WTC11 (cell line): ENCODE data around the gene CFAP58. TPM values are rescaled to one million over a fixed set of nuclear protein-coding genes. Genes with fewer than 3 reads are reported as not detected.

ENCODE experiments used
- ATAC-seq: fragments of 200-7000 bp; cut with Tn5 transposase; 2 replicates; pipeline ENCODE4 v1.10.0; 2021; ENCODE audit warnings: mild to moderate bottlenecking, moderate library complexity
- CTCF ChIA-PET: fragments of 300-600 bp; sonication (Branson Sonifier 250); formaldehyde crosslinking; loops from one replicate; lab custom pipeline; 2021; ENCODE audit warnings: antibody characterized with exemption; lab: Charles Lee
- POLR2A ChIA-PET: fragments of 350-600 bp; sonication (Branson Sonifier 250); formaldehyde crosslinking; loops from one replicate; lab custom pipeline; 2021; ENCODE audit warnings: antibody characterized with exemption; lab: Charles Lee
- DNase-seq: peaks from one replicate; pipeline ENCODE4 v3.0.0; 2021; ENCODE audit warnings: low spot score
- H3K27ac Mint-ChIP-seq: 2 replicates; pipeline ENCODE4 v1.8.0; 2021; ENCODE audit warnings: mixed read lengths
- H3K27me3 Mint-ChIP-seq: 2 replicates; pipeline ENCODE4 v1.8.0; 2021; ENCODE audit warnings: low read depth, mild to moderate bottlenecking, moderate library complexity, mixed read lengths
- H3K36me3 Mint-ChIP-seq: 2 replicates; pipeline ENCODE4 v1.8.0; 2021; ENCODE audit warnings: mixed read lengths
- H3K4me1 Mint-ChIP-seq: 2 replicates; pipeline ENCODE4 v1.8.0; 2022; ENCODE audit warnings: mixed read lengths
- H3K4me3 Mint-ChIP-seq: 2 replicates; pipeline ENCODE4 v1.8.0; 2021; ENCODE audit warnings: mild to moderate bottlenecking, moderate library complexity, mixed read lengths
- H3K9me3 Mint-ChIP-seq: 2 replicates; pipeline ENCODE4 v1.8.0; 2021; ENCODE audit warnings: mixed read lengths
- ATF3 ChIP-seq: sonication (generic); formaldehyde crosslinking; conservative IDR thresholded peaks from 2 replicates; pipeline ENCODE4 v1.8.1; 2022; ENCODE audit warnings: mild to moderate bottlenecking, missing genetic modification reagents
- ESRRA ChIP-seq: sonication (generic); formaldehyde crosslinking; IDR thresholded peaks from 2 replicates; pipeline ENCODE4 v1.8.1; 2022; ENCODE audit warnings: mild to moderate bottlenecking, missing genetic modification reagents, borderline replicate concordance
- FOXJ3 ChIP-seq: sonication (generic); formaldehyde crosslinking; IDR thresholded peaks from 2 replicates; pipeline ENCODE4 v1.9.0; 2021; ENCODE audit warnings: missing genetic modification reagents, mild to moderate bottlenecking, borderline replicate concordance
- IRF2 ChIP-seq: sonication (generic); formaldehyde crosslinking; IDR thresholded peaks from 2 replicates; pipeline ENCODE4 v1.8.0; 2022; ENCODE audit warnings: low read depth, missing genetic modification reagents, borderline replicate concordance
- MXD4 ChIP-seq: fragments of 250-450 bp; sonication (Bioruptor Pico); IDR thresholded peaks from 2 replicates; pipeline ENCODE4 v1.8.0; 2021; ENCODE audit warnings: mild to moderate bottlenecking, moderate library complexity, borderline replicate concordance
- NFATC4 ChIP-seq: fragments of 250-450 bp; sonication (Bioruptor Pico); IDR thresholded peaks from 2 replicates; pipeline ENCODE4 v1.9.0; 2021; ENCODE audit warnings: mild to moderate bottlenecking
- NFYB ChIP-seq: sonication (generic); formaldehyde crosslinking; conservative IDR thresholded peaks from 2 replicates; pipeline ENCODE4 v1.8.0; 2022; ENCODE audit warnings: low read depth, missing genetic modification reagents
- NR2C2 ChIP-seq: sonication (generic); formaldehyde crosslinking; IDR thresholded peaks from 2 replicates; pipeline ENCODE4 v1.8.0; 2022; ENCODE audit warnings: mild to moderate bottlenecking, missing genetic modification reagents
- NR3C1 ChIP-seq: sonication (generic); formaldehyde crosslinking; conservative IDR thresholded peaks from 2 replicates; pipeline ENCODE4 v1.8.1; 2023; ENCODE audit warnings: low read depth, mild to moderate bottlenecking, missing genetic modification reagents
- PRDM15 ChIP-seq: sonication (generic); formaldehyde crosslinking; IDR thresholded peaks from 2 replicates; pipeline ENCODE4 v1.8.0; 2022; ENCODE audit warnings: missing genetic modification reagents
- SP1 ChIP-seq: sonication (generic); formaldehyde crosslinking; conservative IDR thresholded peaks from 2 replicates; pipeline ENCODE4 v1.8.1; 2022; ENCODE audit warnings: missing genetic modification reagents
- TCF7 ChIP-seq: sonication (generic); formaldehyde crosslinking; IDR thresholded peaks from 2 replicates; pipeline ENCODE4 v1.8.0; 2022; ENCODE audit warnings: mild to moderate bottlenecking, low read depth, missing genetic modification reagents, moderate library complexity
- TEAD1 ChIP-seq: sonication (generic); formaldehyde crosslinking; IDR thresholded peaks from 2 replicates; pipeline ENCODE4 v1.8.0; 2022; ENCODE audit warnings: mild to moderate bottlenecking, missing genetic modification reagents
- TEAD4 ChIP-seq: sonication (generic); formaldehyde crosslinking; IDR thresholded peaks from 2 replicates; pipeline ENCODE4 v1.8.0; 2022; ENCODE audit warnings: mild to moderate bottlenecking, missing genetic modification reagents
- ZNF121 ChIP-seq: sonication (generic); formaldehyde crosslinking; IDR thresholded peaks from 2 replicates; pipeline ENCODE4 v1.8.0; 2023; ENCODE audit warnings: missing genetic modification reagents
- ZNF138 ChIP-seq: sonication (generic); formaldehyde crosslinking; conservative IDR thresholded peaks from 2 replicates; pipeline ENCODE4 v1.8.1; 2022; ENCODE audit warnings: mild to moderate bottlenecking, moderate library complexity, missing genetic modification reagents
- ZNF396 ChIP-seq: fragments of 250-450 bp; sonication (Bioruptor Pico); IDR thresholded peaks from 2 replicates; pipeline ENCODE4 v1.8.0; 2021; ENCODE audit warnings: mild to moderate bottlenecking, moderate library complexity, borderline replicate concordance
- ZNF416 ChIP-seq: fragments of 250-450 bp; sonication (Bioruptor Pico); IDR thresholded peaks from 2 replicates; pipeline ENCODE4 v1.9.0; 2021; ENCODE audit warnings: mild to moderate bottlenecking, inconsistent platforms
- ZNF423 ChIP-seq: fragments of 250-450 bp; sonication (Bioruptor Pico); IDR thresholded peaks from 2 replicates; pipeline ENCODE4 v2.1.2; 2022; ENCODE audit warnings: mild to moderate bottlenecking, moderate library complexity
- ZNF512 ChIP-seq: sonication (generic); formaldehyde crosslinking; IDR thresholded peaks from 2 replicates; pipeline ENCODE4 v1.8.1; 2022; ENCODE audit warnings: missing genetic modification reagents, borderline replicate concordance
- total RNA-seq: library from RNA; stranded (reverse); gene quantifications from 3 replicates; pipeline ENCODE4 v1.2.3, GENCODE V29; 2021
- TF ChIP-seq, protein P1 (sequence below): fragments of 250-450 bp; sonication (Bioruptor Pico); IDR thresholded peaks from 2 replicates; pipeline ENCODE4 v1.9.0; 2021; ENCODE audit warnings: mild to moderate bottlenecking, borderline replicate concordance
- TF ChIP-seq, protein P2 (sequence below): sonication (generic); formaldehyde crosslinking; conservative IDR thresholded peaks from 2 replicates; pipeline ENCODE4 v1.8.1; 2023; ENCODE audit warnings: mild to moderate bottlenecking, low read depth, missing genetic modification reagents, moderate library complexity
- TF ChIP-seq, protein P3 (sequence below): fragments of 250-450 bp; sonication (Bioruptor Pico); IDR thresholded peaks from 2 replicates; pipeline ENCODE4 v1.9.0; 2021; ENCODE audit warnings: moderate library complexity, mild to moderate bottlenecking, inconsistent platforms, borderline replicate concordance

Gene CFAP58
- total RNA-seq, 1 experiment from 2014 or later = 1.0 TPM

- TF ChIP-seq ZNF416 (CRISPR knock-in tag) (no peak), ZNF138 (CRISPR knock-in tag) (peak; percentile 60; the same call in 1 of the 2 replicates), ATF3 (CRISPR knock-in tag) (no peak), TEAD1 (0 out of 2 replicates have a peak, but pooled peaks have one; percentile 33), NR2C2 (CRISPR knock-in tag) (no peak)
Measured at GRCh38 chr10:104353325-104354048, at the start of gene CFAP58 (continued).

DNA sequence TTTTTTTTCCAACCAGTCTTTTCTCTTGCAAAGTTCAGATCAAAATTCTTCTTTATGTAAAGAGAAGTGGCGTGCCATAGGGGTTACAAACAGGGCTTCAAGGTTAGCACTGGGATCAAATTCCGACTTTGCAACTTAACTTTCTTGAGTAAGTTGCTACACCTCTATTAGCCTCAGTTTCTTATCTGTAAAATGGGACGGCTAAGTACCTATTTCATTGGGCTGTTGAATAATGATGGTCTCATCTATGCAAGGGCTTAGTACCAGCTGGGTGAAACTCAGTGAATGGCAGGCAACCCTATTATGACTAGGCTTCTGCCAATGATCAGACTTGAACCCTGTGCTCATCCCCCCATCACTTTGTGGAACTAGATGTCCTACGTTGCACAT lies 49.3 kb upstream of the CFAP58 start:
- ChIA-PET CTCF (interaction anchor here (2.4 to 3.7 kb wide), 3 partner anchors 18 to 48 kb away, joined by 7 to 55 read pairs (median 28); partner anchors contain the start of gene CFAP58), POLR2A (no interaction called here)
- H3K36me3 Mint-ChIP-seq = peaks cover 28% of the 10 kb centered on the region
- no peak overlapping the region for H3K27ac Mint-ChIP-seq
- H3K4me1 Mint-ChIP-seq = peaks cover 10% of the 10 kb centered on the region
- peaks cover 32% of the 10 kb centered on the region for H3K9me3 Mint-ChIP-seq
- H3K27me3 Mint-ChIP-seq = peaks cover 3% of the 10 kb centered on the region; the same call in 1 of the 2 replicates
- DNase-seq = no peak
- no peak for ATAC-seq
- no peak overlapping the region for H3K4me3 Mint-ChIP-seq
- TF ChIP-seq FOXJ3 (CRISPR knock-in tag) = no peak
- TF ChIP-seq, protein P1, sequence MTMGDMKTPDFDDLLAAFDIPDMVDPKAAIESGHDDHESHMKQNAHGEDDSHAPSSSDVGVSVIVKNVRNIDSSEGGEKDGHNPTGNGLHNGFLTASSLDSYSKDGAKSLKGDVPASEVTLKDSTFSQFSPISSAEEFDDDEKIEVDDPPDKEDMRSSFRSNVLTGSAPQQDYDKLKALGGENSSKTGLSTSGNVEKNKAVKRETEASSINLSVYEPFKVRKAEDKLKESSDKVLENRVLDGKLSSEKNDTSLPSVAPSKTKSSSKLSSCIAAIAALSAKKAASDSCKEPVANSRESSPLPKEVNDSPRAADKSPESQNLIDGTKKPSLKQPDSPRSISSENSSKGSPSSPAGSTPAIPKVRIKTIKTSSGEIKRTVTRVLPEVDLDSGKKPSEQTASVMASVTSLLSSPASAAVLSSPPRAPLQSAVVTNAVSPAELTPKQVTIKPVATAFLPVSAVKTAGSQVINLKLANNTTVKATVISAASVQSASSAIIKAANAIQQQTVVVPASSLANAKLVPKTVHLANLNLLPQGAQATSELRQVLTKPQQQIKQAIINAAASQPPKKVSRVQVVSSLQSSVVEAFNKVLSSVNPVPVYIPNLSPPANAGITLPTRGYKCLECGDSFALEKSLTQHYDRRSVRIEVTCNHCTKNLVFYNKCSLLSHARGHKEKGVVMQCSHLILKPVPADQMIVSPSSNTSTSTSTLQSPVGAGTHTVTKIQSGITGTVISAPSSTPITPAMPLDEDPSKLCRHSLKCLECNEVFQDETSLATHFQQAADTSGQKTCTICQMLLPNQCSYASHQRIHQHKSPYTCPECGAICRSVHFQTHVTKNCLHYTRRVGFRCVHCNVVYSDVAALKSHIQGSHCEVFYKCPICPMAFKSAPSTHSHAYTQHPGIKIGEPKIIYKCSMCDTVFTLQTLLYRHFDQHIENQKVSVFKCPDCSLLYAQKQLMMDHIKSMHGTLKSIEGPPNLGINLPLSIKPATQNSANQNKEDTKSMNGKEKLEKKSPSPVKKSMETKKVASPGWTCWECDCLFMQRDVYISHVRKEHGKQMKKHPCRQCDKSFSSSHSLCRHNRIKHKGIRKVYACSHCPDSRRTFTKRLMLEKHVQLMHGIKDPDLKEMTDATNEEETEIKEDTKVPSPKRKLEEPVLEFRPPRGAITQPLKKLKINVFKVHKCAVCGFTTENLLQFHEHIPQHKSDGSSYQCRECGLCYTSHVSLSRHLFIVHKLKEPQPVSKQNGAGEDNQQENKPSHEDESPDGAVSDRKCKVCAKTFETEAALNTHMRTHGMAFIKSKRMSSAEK (CRISPR knock-in tag) = no peak
- TF ChIP-seq ZNF121 (CRISPR knock-in tag) = no peak
- no peak for TF ChIP-seq NFYB (CRISPR knock-in tag)
- TF ChIP-seq ZNF423 (CRISPR knock-in tag) = no peak
- no peak for TF ChIP-seq ZNF396 (CRISPR knock-in tag)
- TF ChIP-seq NR3C1 = no peak
- TF ChIP-seq TCF7 (CRISPR knock-in tag) = no peak
- TF ChIP-seq, protein P2, sequence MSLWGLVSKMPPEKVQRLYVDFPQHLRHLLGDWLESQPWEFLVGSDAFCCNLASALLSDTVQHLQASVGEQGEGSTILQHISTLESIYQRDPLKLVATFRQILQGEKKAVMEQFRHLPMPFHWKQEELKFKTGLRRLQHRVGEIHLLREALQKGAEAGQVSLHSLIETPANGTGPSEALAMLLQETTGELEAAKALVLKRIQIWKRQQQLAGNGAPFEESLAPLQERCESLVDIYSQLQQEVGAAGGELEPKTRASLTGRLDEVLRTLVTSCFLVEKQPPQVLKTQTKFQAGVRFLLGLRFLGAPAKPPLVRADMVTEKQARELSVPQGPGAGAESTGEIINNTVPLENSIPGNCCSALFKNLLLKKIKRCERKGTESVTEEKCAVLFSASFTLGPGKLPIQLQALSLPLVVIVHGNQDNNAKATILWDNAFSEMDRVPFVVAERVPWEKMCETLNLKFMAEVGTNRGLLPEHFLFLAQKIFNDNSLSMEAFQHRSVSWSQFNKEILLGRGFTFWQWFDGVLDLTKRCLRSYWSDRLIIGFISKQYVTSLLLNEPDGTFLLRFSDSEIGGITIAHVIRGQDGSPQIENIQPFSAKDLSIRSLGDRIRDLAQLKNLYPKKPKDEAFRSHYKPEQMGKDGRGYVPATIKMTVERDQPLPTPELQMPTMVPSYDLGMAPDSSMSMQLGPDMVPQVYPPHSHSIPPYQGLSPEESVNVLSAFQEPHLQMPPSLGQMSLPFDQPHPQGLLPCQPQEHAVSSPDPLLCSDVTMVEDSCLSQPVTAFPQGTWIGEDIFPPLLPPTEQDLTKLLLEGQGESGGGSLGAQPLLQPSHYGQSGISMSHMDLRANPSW = no peak
- TF ChIP-seq ESRRA = no peak
- no peak for TF ChIP-seq SP1 (CRISPR knock-in tag)
- TF ChIP-seq MXD4 = no peak
- no peak for TF ChIP-seq TEAD4 (CRISPR knock-in tag)
- no peak for TF ChIP-seq IRF2 (CRISPR knock-in tag)
- TF ChIP-seq ZNF512 (CRISPR knock-in tag) = no peak
- TF ChIP-seq NFATC4 = no peak
- TF ChIP-seq, protein P3, sequence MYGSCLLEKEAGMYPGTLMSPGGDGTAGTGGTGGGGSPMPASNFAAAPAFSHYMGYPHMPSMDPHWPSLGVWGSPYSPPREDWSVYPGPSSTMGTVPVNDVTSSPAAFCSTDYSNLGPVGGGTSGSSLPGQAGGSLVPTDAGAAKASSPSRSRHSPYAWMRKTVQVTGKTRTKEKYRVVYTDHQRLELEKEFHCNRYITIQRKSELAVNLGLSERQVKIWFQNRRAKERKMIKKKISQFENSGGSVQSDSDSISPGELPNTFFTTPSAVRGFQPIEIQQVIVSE = no peak
- TF ChIP-seq PRDM15 (CRISPR knock-in tag) = no peak
